SH-SY5Y (cell line): ENCODE results near the gene WHRN.

Experiments used
- GATA2 ChIP-seq: IDR thresholded peaks from 2 replicates; pipeline ENCODE4 v1.6.1; 2011; ENCODE audit warnings: mild to moderate bottlenecking, low read depth, low read length
- GATA3 ChIP-seq: IDR thresholded peaks from 2 replicates; pipeline ENCODE4 v1.6.1; 2011; ENCODE audit warnings: low read depth, mild to moderate bottlenecking, low read length, moderate library complexity

DNA sequence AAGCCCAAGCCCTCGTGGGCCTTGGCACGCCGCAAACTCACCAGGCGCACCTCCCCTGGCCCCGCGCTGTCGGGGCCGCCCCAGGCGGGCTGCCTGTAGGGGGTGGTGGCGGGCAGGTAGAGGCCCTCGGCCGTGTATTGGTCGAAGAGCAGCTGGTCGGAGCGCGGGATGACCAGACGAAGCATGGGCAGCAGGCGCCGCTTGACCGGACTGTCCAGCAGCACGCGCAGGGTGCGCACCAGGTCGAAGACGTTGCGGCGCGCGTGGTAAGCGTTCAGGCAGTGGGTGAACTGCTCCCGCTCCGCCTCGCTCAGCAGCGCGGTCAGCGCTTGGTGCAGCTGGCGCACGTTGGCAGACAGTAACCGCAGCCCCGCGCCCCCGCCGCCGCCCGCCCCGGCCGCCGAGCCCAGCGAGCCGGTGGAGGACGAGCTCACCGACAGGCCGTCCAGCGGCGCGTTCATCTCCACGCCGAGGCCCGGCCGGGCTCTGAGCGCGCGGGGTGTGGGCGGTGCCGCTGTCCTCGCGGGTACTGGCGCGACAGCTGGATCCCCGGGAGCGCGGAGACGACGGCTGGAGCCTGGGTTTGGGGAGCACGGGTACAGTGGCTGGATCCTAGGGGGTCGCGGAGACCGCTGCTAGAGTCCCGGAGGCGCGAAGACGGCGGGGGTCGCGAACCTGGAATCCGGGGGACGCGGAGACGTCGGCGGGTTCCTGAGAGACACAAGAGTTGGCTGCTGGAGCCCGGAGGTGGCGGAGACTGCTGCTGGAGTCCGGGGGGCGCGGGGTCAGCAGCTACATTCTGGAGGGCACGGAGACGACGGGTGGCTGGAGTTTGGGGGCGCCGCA lies 709 bp downstream of the WHRN start:
- TF ChIP-seq GATA2 (no peak), GATA3 (no peak)
